Smooth muscle cell (in vitro differentiated cells): ENCODE measurements around the gene CTDP1. TPM values are rescaled to one million over a fixed set of nuclear protein-coding genes. Genes with fewer than 3 reads are reported as not detected.

ENCODE experiments used
- DNase-seq: peaks from one replicate; lab custom pipeline; 2025; ENCODE audit not compliant: unreplicated experiment; lab: John Stamatoyannopoulos, UW
- H2AFZ ChIP-seq: fragments of 200-600 bp; sonication (generic); 2 replicates; pipeline ENCODE4 v1.6.0; 2016; ENCODE audit warnings: antibody characterized with exemption, low read depth, mild to moderate bottlenecking
- H3F3A ChIP-seq: fragments of 200-600 bp; sonication (generic); 2 replicates; pipeline ENCODE4 v1.6.0; 2017; ENCODE audit warnings: antibody characterized with exemption, low read depth
- H3K27ac ChIP-seq: fragments of 200-600 bp; sonication (generic); 2 replicates; pipeline ENCODE4 v1.5.1; 2016; ENCODE audit warnings: low read depth, mild to moderate bottlenecking
- H3K27me3 ChIP-seq: fragments of 200-600 bp; sonication (generic); 2 replicates; pipeline ENCODE4 v1.6.1; 2016; ENCODE audit warnings: low read depth, mild to moderate bottlenecking
- H3K36me3 ChIP-seq: fragments of 200-600 bp; sonication (generic); 2 replicates; pipeline ENCODE4 v1.5.1; 2016; ENCODE audit warnings: low read depth
- H3K4me1 ChIP-seq: fragments of 200-600 bp; sonication (generic); 2 replicates; pipeline ENCODE4 v1.5.1; 2016; ENCODE audit warnings: low read depth
- H3K4me2 ChIP-seq: fragments of 200-600 bp; sonication (generic); 2 replicates; pipeline ENCODE4 v1.6.0; 2016; ENCODE audit warnings: mild to moderate bottlenecking
- H3K4me3 ChIP-seq: fragments of 200-600 bp; sonication (generic); 2 replicates; pipeline ENCODE4 v1.5.1; 2016; ENCODE audit warnings: mild to moderate bottlenecking
- H3K79me2 ChIP-seq: fragments of 200-600 bp; sonication (generic); 2 replicates; pipeline ENCODE4 v1.6.0; 2016; ENCODE audit warnings: low read depth, mild to moderate bottlenecking
- H3K9ac ChIP-seq: fragments of 200-600 bp; sonication (generic); 2 replicates; pipeline ENCODE4 v1.6.0; 2016; ENCODE audit warnings: low read depth
- H3K9me3 ChIP-seq: fragments of 200-600 bp; sonication (generic); replicated peaks from 2 replicates; pipeline ENCODE4 v1.5.1; 2016; ENCODE audit warnings: low read depth
- H4K20me1 ChIP-seq: fragments of 200-600 bp; sonication (generic); 2 replicates; pipeline ENCODE4 v1.6.0; 2016; ENCODE audit warnings: low read depth
- WGBS: methylation state at CpG from one replicate; pipeline ENCODE4 v1.1.7; 2016; ENCODE audit warnings: low lambda C conversion rate; 5-methylcytosine and 5-hydroxymethylcytosine counted together
- polyA plus RNA-seq: library from polyadenylated mRNA; unstranded; fragments of >200 nt; fragmentation: Nextera tagmentation; extraction: Ambion mirVana; gene quantifications from 2 replicates; pipeline ENCODE4 v1.2.1, GENCODE V29; 2016
- total RNA-seq: library from RNA; depleted of rRNA; stranded (reverse); fragments of >200 nt; gene quantifications from 2 replicates; pipeline ENCODE4 v1.2.3, GENCODE V29; 2014
- TF ChIP-seq, protein P1 (sequence below): fragments of 200-600 bp; sonication (generic); IDR thresholded peaks from 2 replicates; pipeline ENCODE4 v1.5.1; 2017; ENCODE audit warnings: borderline replicate concordance, mild to moderate bottlenecking, antibody characterized with exemption; ENCODE audit not compliant: insufficient read depth, poor library complexity, severe bottlenecking

Gene CTDP1
- total and polyA plus RNA-seq, 2 experiments from 2014 or later = 14.1 to 18.4 TPM

DNA sequence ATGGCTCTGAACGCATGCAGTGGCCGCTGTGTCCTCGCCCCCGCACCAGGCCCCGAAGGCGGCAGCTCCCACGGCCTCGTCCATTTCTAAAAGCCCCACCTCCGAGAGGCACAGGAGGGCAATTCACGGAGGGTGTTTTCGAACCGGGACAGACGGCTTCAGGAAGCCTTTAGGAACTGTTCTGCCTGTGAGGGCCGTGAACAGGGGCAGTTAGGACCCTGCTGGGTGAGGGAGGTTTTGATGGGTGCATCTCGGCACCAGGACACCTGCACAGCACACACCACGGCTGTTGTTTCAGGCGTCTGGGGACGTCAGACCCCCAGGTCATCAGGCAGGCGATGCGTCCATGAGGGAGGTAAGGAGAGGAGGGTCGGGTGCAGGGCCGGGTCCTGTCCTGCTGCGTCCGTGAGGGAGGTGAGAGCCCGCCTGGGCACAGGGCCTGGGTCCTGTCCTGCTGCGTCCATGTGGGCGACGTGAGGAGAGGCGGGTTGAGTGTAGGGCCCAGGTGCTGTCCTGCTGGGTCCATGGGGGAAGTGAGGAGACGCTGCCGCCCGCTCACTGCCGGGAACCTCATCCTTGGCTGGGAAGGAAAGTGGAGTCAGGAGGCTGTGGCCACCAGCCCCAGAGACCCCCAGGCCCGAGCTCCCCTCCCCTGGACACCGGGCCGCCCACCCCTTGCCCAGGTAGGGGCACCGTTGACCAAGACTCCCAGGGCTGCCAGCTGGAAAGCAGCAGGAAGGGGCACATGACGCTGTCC is 92.7 kb downstream of the CTDP1 start:
- Histone ChIP-seq H2AFZ (no peak overlapping the region), H4K20me1 (no peaks in the 10 kb centered on the region), H3K9ac (no peak overlapping the region), H3K27ac (no peak overlapping the region), H3K36me3 (no peaks in the 10 kb centered on the region), H3K79me2 (no peaks in the 10 kb centered on the region), H3K4me2 (no peak overlapping the region), H3K4me3 (no peak overlapping the region), H3K4me1 (no peaks in the 10 kb centered on the region), H3K27me3 (no peaks in the 10 kb centered on the region), H3K9me3 (peaks cover 4% of the 10 kb centered on the region), H3F3A (no peaks in the 10 kb centered on the region)
- TF ChIP-seq, protein P1, sequence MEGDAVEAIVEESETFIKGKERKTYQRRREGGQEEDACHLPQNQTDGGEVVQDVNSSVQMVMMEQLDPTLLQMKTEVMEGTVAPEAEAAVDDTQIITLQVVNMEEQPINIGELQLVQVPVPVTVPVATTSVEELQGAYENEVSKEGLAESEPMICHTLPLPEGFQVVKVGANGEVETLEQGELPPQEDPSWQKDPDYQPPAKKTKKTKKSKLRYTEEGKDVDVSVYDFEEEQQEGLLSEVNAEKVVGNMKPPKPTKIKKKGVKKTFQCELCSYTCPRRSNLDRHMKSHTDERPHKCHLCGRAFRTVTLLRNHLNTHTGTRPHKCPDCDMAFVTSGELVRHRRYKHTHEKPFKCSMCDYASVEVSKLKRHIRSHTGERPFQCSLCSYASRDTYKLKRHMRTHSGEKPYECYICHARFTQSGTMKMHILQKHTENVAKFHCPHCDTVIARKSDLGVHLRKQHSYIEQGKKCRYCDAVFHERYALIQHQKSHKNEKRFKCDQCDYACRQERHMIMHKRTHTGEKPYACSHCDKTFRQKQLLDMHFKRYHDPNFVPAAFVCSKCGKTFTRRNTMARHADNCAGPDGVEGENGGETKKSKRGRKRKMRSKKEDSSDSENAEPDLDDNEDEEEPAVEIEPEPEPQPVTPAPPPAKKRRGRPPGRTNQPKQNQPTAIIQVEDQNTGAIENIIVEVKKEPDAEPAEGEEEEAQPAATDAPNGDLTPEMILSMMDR = no peak
- DNase-seq = no peak
- 92% methylated on average over 35 of the region's 38 CpGs for WGBS

DNA sequence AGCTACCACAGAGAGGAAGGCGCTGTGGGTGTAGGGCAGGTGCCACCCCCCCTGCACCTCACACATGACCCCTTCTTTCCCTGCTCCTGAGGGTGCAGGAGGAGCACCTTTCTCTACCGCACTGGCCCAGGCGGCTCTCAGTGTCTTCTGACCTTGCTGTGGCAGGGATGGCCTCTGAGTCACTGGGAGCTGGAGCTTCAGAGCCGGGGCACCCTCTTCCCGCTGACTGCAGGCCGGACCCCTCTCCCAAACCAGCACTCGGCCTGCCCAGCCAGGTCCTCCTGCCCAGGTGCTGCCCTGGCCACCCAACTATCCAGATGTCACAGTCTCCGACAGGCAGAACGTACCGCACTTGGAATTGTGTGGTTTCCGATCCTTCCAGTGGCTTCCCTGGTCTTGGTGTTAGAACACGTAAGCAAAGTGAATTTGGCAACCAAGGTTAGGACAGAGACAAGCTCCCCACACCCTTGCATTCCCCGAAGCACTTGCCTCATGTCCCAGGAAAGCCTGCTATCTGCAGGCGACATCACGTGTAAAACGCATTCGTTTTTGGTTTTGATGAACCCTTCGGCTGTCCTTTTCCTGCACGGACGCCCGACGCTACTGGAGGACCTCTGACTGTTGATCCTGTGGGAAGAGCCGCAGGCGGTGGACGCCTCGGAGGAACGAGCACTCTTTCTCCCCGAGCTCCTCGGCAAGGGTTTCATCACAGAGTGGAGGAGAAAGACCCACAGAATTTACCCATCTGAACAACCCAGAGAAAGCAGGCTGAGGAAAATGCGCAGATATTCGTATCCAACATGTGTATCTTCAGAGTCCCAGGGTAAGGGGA is 93.5 kb downstream of the CTDP1 start:
- H4K20me1 ChIP-seq = no peaks in the 10 kb centered on the region
- H3K9me3 ChIP-seq = no peaks in the 10 kb centered on the region
- no peak overlapping the region for H2AFZ ChIP-seq
- H3K4me3 ChIP-seq = no peak overlapping the region
- no peaks in the 10 kb centered on the region for H3K4me1 ChIP-seq
- no peaks in the 10 kb centered on the region for H3F3A ChIP-seq
- no peaks in the 10 kb centered on the region for H3K79me2 ChIP-seq
- WGBS = 94% methylated on average over 31 of the region's 31 CpGs
- H3K27ac ChIP-seq = no peak overlapping the region
- TF ChIP-seq, protein P1 = no peak
- no peak for DNase-seq
- no peaks in the 10 kb centered on the region for H3K27me3 ChIP-seq
- H3K4me2 ChIP-seq = no peak overlapping the region
- H3K9ac ChIP-seq = no peak overlapping the region
- no peaks in the 10 kb centered on the region for H3K36me3 ChIP-seq

DNA sequence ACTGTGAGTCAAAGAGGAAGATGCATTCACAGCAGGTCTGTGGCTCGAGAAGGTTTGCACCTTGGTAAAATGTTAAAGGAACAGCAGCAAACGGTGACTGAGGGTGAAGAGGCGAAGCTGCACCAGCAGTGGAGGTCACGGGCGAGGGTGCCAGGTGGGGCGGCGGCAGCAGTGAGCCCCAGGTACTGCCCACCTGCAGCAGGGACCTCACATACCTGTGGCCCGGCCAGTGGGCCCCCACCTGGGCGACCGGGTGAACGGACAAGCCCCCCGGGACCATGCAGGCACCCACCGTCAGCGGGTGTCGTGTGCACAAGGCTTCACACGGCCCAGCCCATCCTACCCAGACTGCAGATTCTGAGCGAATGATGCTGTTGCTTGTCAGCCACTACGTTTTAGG is 94.5 kb downstream of the CTDP1 start:
- no peaks in the 10 kb centered on the region for H3K79me2 ChIP-seq
- no peaks in the 10 kb centered on the region for H3K36me3 ChIP-seq
- no peak overlapping the region for H3K9ac ChIP-seq
- no peak overlapping the region for H3K4me2 ChIP-seq
- no peak overlapping the region for H3K4me3 ChIP-seq
- no peaks in the 10 kb centered on the region for H3K27me3 ChIP-seq
- no peaks in the 10 kb centered on the region for H3K4me1 ChIP-seq
- no peak for DNase-seq
- 92% methylated on average over 18 of the region's 18 CpGs for WGBS
- no peak overlapping the region for H3K27ac ChIP-seq
- no peaks in the 10 kb centered on the region for H3F3A ChIP-seq
- H4K20me1 ChIP-seq = no peaks in the 10 kb centered on the region
- H3K9me3 ChIP-seq = no peaks in the 10 kb centered on the region
- TF ChIP-seq, protein P1 = no peak
- no peak overlapping the region for H2AFZ ChIP-seq
